Natural killer cell (primary cell): ENCODE data around the gene RFX1. TPM values are rescaled to one million over a fixed set of nuclear protein-coding genes. Genes with fewer than 3 reads are reported as not detected.

Experiments used
- ATAC-seq, 3 donors: fragments of 150-1000 bp in 2 of 3; fragments of 200-7000 bp in 1 of 3; cut with Tn5 transposase; 1 replicate in 1 of 3; 2 replicates in 2 of 3; pipeline ENCODE4 v1.10.0; 2021; ENCODE audit warnings: mild to moderate bottlenecking in 2 of 3, moderate library complexity in 2 of 3
- DNase-seq, 2 donors: peaks; one replicate each; pipeline versions ENCODE4 v3.0.0 to v3.0.0-alpha.2; 2013 to 2021; ENCODE audit warnings: mixed read lengths in 1 of 2
- H3K27ac ChIP-seq: one replicate; pipeline ENCODE4 v1.5.1; 2013; ENCODE audit warnings: mild to moderate bottlenecking, low read length
- H3K27me3 ChIP-seq: one replicate; pipeline ENCODE4 v1.6.1; 2013; ENCODE audit warnings: low read length; ENCODE audit not compliant: control insufficient read depth, insufficient read depth
- H3K36me3 ChIP-seq: one replicate; pipeline ENCODE4 v1.6.1; 2013; ENCODE audit warnings: low read length; ENCODE audit not compliant: control insufficient read depth, insufficient read depth
- H3K4me1 ChIP-seq: one replicate; pipeline ENCODE4 v1.6.1; 2013; ENCODE audit warnings: low read length; ENCODE audit not compliant: control insufficient read depth, insufficient read depth
- H3K4me3 ChIP-seq: one replicate; pipeline ENCODE4 v1.5.1; 2013; ENCODE audit warnings: low read length
- H3K9me3 ChIP-seq: one replicate; pipeline ENCODE4 v1.6.1; 2013; ENCODE audit warnings: low read length; ENCODE audit not compliant: control insufficient read depth, insufficient read depth
- H3K27ac Mint-ChIP-seq, 2 donors: one replicate each; pipeline ENCODE4 v1.8.0; 2022; ENCODE audit warnings: mild to moderate bottlenecking in 2 of 2, mixed read lengths in 2 of 2, moderate library complexity in 1 of 2
- H3K27me3 Mint-ChIP-seq, 2 donors: one replicate each; pipeline ENCODE4 v1.8.0; 2022; ENCODE audit warnings: low read depth in 2 of 2, mixed read lengths in 2 of 2
- H3K36me3 Mint-ChIP-seq: one replicate; pipeline ENCODE4 v1.8.0; 2022; ENCODE audit warnings: mixed read lengths
- H3K4me1 Mint-ChIP-seq, 2 donors: one replicate each; pipeline ENCODE4 v1.8.0; 2022; ENCODE audit warnings: mixed read lengths in 2 of 2
- H3K4me3 Mint-ChIP-seq: one replicate; pipeline ENCODE4 v1.8.0; 2022; ENCODE audit warnings: mild to moderate bottlenecking, moderate library complexity, mixed read lengths
- H3K9me3 Mint-ChIP-seq, 2 donors: one replicate each; pipeline ENCODE4 v1.8.0; 2022; ENCODE audit warnings: mixed read lengths in 2 of 2
- WGBS: methylation state at CpG from one replicate; pipeline ENCODE4 v1.1.7; 2013; ENCODE audit warnings: missing lambda C conversion rate; ENCODE audit not compliant: insufficient coverage; 5-methylcytosine and 5-hydroxymethylcytosine counted together
- intact Hi-C: fragments of 100-400 bp; cut with micrococcal nuclease; formaldehyde crosslinking; loops from one replicate; pipeline ENCODE4 v1.14.2; 2022
- total RNA-seq, 4 donors: library from RNA; stranded (reverse); fragments of 120-200 nt in 1 of 4; gene quantifications; one replicate each; pipeline versions ENCODE4 v1.2.3 to v1.2.4, GENCODE V29; 2013 to 2022
- TF ChIP-seq, protein P1 (sequence below): fragments of 200-600 bp; IDR thresholded peaks from one replicate; pipeline ENCODE4 v1.8.0; 2022; ENCODE audit warnings: antibody characterized with exemption

Gene RFX1
- total RNA-seq, 3 donors from 2014 or later (not counting 1 experiment from before 2014, with no cell fraction given) = 26.0 to 31.8 (median 30.5) TPM

DNA sequence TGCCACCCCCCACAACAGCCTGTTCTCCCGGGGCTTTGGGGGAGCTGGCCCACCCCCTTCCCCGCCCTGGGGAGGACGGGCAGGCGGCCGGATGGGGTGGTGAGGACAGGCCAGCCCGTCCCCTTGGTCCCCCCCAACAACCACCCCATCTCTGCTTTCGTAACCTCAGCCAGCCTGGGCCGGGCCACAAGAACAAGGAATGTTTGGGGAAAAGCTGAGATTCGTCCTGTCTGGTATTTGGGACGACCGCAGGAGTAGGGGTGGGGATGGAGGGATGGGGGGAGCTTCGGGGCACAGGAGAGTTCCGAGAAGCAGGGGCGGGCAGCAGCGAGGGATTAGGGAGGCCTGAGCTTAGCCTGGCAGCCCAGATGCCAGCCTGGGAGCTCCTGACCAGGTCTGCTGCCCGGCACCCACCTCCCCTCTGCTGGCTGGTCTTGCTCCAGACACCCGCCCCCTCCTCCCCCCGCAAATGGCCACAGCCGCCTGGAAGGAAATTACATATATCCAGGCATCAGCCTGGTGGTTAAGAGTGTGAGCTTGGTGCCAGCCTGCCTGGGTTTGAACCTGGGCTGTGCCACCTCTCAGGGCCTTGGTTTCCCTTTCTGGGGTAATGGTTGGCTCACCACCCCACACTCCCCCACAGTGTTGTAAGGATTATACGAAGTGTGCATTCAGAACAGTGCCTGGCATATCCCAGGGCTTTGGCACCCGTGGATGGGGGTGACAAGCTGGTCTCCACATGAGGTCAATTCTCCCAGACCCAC is 67.6 kb downstream of the RFX1 start, which contains the start of gene PODNL1:
Gene PODNL1, minus strand, starts transcription at position 117 of the 764 bp plus-strand sequence. CDS start 236 bp downstream, outside the sequence.
- H3K36me3 ChIP-seq = no peaks in the 10 kb centered on the region
- no peak within 1 kb of the TSS for H3K27ac Mint-ChIP-seq

DNA sequence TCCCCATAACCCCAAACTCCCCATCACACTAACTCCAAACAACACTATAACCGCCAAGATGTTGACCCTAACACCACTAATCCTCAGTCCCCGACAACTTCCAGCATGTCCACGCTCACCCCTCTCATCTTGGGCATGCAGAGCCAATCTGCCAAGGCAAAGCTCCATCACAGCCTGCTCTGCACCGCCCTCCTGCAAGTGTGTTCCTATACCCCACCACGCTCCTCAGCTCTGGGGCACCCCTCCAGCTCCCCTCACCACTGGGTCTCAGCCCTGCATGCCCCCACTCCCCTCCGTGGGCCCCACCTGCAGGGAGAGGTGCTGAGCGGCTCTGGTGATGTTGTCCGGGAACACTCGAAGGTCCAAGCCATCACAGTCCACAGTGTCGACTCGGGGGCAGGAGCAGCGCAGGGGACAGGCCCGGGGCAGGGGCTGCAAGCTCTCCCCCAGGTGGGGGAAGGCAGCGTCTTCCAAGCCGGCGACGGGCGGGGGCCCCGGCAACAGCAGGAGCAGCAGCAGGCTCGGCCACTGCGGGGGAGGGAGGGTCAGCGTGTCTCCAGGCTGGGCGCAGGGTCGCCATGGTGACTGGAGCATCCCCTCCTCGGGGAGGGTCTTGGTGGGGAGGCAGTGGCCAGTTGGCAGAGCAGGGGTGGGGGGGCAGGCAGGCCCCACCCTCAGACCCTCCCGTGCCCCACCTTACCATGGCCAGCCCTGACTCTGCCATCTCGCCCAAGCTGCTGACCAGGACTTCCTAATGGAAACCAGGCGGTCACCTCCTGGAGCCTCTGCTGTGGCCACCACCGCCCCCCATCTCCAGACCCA is 68.4 kb downstream of the RFX1 start:
- H3K36me3 Mint-ChIP-seq = no peaks in the 10 kb centered on the region

More for the DNA sequence above, 67.6 kb downstream of the RFX1 start, which contains the start of gene PODNL1:
- Histone ChIP-seq H3K27me3 (peaks cover 9% of the 10 kb centered on the region), H3K9me3 (no peaks in the 10 kb centered on the region), H3K27ac (no peak within 1 kb of the TSS), H3K4me1 (peaks cover 11% of the 10 kb centered on the region), H3K4me3 (no peak within 1 kb of the TSS)
- WGBS = 19% methylated on average over 16 of the region's 21 CpGs
- H3K9me3 Mint-ChIP-seq = no peaks in the 10 kb centered on the region
- TF ChIP-seq, protein P1, sequence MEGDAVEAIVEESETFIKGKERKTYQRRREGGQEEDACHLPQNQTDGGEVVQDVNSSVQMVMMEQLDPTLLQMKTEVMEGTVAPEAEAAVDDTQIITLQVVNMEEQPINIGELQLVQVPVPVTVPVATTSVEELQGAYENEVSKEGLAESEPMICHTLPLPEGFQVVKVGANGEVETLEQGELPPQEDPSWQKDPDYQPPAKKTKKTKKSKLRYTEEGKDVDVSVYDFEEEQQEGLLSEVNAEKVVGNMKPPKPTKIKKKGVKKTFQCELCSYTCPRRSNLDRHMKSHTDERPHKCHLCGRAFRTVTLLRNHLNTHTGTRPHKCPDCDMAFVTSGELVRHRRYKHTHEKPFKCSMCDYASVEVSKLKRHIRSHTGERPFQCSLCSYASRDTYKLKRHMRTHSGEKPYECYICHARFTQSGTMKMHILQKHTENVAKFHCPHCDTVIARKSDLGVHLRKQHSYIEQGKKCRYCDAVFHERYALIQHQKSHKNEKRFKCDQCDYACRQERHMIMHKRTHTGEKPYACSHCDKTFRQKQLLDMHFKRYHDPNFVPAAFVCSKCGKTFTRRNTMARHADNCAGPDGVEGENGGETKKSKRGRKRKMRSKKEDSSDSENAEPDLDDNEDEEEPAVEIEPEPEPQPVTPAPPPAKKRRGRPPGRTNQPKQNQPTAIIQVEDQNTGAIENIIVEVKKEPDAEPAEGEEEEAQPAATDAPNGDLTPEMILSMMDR = no peak
- peaks cover 0 to 13% of the 10 kb centered on the region in 2 donors for H3K27me3 Mint-ChIP-seq
- DNase-seq = no peak
- H3K4me3 Mint-ChIP-seq = no peak within 1 kb of the TSS
- intact Hi-C loops = no loop called here
- no peaks in the 10 kb centered on the region for H3K36me3 Mint-ChIP-seq
- H3K4me1 Mint-ChIP-seq = peaks cover 0 to 6% of the 10 kb centered on the region in 2 donors
- ATAC-seq = peak in 2 of 3 donors; percentile 24 to 73

DNA sequence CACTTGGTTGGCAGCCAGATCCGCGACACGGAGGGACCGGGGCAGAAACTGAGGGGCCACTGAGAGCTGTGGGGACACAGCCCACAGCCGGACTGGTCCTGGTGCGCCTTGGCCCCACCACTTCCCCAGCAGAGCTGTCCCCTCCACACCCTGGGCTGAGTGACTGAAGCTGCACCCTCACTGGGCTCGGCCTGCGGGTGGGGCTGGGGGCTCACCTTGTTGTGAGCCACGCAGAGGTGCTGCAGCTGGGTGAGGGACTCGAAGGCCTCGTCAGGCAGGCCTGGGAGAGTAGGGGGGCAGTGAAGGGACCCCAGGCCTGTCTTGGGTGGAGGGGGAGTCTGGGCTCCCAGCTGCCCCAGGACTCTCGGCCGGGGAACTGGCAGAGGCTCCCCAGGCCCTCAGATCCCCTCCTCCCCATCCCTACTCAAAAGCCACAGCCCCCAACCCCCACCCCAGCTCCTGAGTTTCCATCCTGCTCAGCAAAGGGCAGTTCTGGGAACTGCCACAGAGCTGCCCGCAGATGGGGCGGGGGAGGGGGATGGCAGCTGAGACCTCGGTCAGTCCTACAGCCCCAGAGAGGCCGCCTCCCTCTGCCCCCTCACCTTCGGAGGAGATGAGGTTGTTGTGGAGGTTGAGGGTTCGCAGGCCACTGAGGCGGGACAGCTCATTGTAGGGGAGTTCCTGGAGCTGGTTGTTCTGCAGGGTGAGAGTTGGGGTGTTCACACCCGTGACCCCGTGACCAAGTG is 70.2 kb downstream of the RFX1 start:
- Mint-ChIP-seq H3K27me3 (peaks cover 0 to 16% of the 10 kb centered on the region in 2 donors), H3K4me3 (no peak overlapping the region), H3K4me1 (peaks cover 0 to 6% of the 10 kb centered on the region in 2 donors), H3K27ac (no peak overlapping the region), H3K36me3 (no peaks in the 10 kb centered on the region), H3K9me3 (no peaks in the 10 kb centered on the region)
- intact Hi-C loops = no loop called here
- no peak for ATAC-seq
- 90% methylated on average over 19 of the region's 22 CpGs for WGBS
- TF ChIP-seq, protein P1 = no peak
- Histone ChIP-seq H3K27ac (no peak overlapping the region), H3K4me1 (peaks cover 11% of the 10 kb centered on the region), H3K27me3 (peaks cover 9% of the 10 kb centered on the region), H3K9me3 (no peaks in the 10 kb centered on the region), H3K4me3 (no peak overlapping the region), H3K36me3 (no peaks in the 10 kb centered on the region)
- no peak for DNase-seq

More for the DNA sequence above, 68.4 kb downstream of the RFX1 start:
- Histone ChIP-seq H3K27ac (no peak overlapping the region), H3K9me3 (no peaks in the 10 kb centered on the region), H3K27me3 (peaks cover 9% of the 10 kb centered on the region), H3K4me3 (no peak overlapping the region), H3K36me3 (no peaks in the 10 kb centered on the region), H3K4me1 (peaks cover 11% of the 10 kb centered on the region)
- Mint-ChIP-seq H3K27ac (no peak overlapping the region), H3K27me3 (peaks cover 0 to 16% of the 10 kb centered on the region in 2 donors), H3K4me3 (no peak overlapping the region), H3K9me3 (no peaks in the 10 kb centered on the region), H3K4me1 (peaks cover 0 to 6% of the 10 kb centered on the region in 2 donors)
- no peak for ATAC-seq
- 28% methylated on average over 29 of the region's 29 CpGs for WGBS
- TF ChIP-seq, protein P1 = no peak
- no peak for DNase-seq
- intact Hi-C loops = no loop called here
